HG03196 (cell line): ENCODE results near the gene SEPTIN10.
"Not testable (repeated sequence)": the region's sequence is repeated elsewhere in the genome, so short reads cannot be mapped to it uniquely, and the experiment has no call there.

Experiments used
- ATAC-seq: cut with Tn5 transposase; IDR thresholded peaks from one replicate; pipeline ENCODE4 v1.9.1; 2021; ENCODE audit not compliant: unreplicated experiment

SEPTIN10 gene

DNA sequence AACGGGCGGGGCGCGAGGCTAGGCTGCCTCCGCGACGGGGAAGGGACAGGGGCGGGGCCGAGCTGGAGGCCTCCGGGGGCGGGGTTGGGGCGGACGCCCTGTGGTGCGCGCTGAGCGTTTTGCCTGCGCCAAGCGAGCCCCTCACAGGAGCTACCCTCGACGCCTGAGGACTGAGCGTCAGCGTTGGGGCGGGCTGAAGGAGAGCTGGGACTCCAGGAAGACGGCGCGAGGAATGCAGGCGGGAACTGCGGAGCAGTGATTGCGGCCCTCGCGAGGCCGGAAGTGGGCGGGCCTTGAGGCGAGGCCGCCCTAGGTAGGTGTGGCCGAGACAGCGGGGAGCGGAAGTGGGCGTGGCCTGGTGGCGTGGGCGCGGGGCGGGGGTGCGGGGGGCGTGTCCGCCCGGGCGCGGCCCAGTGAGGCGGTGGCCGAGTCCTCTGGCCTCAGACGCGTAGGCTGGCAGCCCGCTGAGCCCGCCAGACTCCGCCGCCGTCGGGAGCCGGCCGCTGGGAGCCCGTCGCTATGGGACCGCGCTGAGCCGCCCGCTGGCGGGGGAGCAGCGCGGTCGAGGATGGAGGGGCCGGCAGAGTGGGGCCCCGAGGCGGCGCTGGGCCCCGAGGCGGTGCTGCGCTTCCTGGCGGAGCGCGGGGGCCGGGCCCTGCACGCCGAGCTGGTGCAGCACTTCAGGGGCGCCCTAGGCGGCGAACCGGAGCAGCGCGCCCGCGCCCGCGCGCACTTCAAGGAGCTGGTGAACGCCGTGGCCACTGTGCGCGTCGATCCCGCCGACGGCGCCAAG, at the start of gene SEPTIN10, which contains the start of gene SOWAHC:
Gene SEPTIN10 (minus strand): TSS at position 45 of the 793 bp plus-strand sequence. CDS start 139 bp downstream, outside the sequence.
Gene SOWAHC (plus strand): TSS at position 443 of the 793 bp plus-strand sequence. CDS start 126 bp downstream, at position 569.
- ATAC-seq = peak; percentile 74

DNA sequence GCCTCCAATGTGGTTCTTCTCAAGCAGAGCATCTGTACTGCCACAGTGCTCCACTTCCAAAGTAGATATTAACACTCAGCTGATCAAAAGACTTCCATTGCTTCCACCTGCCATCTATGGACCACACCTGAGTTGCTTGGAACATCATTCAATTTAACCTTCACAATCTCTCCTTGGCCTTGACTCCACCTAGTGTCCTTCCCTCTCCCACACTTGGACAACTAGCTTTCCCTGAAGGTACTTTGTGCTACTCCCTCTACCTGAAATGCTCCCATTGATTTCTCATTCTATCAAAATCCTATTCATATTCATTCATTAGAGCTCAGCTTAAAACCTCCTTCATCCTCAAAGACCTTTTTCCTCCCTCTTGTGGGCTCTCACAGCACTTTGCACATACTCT, 49.1 kb upstream of the SEPTIN10 start:
- no peak for ATAC-seq

DNA sequence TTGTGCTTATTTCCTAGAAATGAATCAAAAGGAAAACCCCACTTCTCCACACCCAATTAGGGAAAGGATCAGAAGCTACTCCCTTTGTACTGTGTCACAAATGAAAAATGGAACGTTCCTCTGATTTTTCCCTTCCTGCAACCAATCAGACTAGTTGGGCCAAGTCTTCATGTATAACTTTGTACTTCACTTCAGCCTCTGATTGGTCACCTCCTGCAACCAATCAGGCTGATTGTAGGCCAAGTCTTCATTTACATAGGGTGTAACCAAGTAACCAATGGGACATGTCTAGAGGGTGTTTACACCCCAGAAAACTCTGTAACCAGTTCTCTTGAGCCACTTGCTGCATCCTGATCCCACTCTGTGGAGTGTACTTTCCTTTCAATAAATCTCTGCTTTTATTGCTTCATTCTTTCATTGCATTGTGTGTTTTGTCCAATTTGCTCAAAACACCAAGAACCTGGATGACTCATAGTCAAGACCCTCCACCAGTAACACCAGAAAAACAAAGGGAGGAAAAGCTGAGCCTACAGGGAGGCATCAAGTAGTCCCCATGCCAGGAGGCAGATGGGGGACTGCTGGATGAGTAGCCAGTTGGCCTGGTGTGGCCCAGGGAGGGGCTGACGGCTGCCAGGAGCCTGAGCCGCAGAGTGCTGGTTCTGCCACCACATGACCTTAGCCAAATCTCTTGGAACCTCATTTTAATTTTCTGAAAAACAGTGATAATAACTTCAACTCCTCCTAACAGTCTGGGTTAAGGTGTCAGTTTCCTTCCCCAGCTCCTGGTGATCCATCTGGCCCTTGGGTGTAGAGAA, 46.5 kb upstream of the SEPTIN10 start:
- ATAC-seq = no peak

DNA sequence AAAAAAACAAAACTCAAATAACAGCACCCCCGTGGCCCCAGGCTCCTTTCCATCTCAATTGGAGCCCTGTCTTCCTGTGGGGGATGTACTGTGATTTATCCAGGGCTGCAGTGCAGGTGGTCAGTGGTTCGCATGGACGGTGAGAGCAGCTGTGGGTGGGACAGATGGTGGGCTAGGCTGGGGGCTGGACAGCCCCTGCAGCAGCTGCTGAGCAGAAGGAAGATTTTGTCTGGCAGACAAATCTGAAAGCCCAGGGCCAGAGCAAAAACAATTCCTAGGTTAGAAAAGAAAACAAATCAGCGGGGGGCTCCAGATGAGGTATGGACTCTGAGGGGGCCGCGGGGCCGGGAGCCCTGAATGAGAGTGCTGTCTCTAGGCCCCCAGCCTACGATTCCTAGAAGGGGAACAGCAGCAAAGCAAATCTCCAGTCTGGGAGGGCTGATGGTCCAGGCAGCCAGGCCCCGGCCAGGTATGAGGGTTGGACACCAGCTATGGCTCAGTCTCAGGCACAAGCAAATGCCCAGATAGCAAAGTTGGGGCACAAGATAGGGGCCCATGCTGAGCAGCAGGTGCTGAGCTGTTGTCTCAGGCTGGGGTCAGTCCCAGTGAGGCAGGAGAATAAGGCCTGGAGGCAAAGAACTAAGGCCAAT, 45.8 kb upstream of the SEPTIN10 start:
- no peak for ATAC-seq

DNA sequence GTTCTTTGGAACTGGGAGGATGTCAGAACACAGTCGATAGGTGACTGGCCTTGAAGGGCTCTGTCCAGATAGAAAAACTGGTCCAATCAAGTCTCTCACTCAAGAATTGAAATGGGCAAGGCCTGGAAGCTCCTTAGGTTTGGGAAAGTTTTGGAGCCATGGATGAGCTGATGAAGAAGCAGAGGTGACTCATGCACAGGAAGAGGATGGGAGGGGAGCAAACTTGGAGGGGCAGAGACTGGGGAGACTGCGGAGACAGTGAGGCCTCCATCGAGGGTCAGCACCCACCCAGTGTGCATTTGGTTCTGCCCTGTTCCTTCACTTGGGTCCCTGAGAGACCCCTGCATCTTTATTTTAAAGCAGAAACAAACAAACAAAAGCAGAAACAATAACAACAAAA, 41.5 kb upstream of the SEPTIN10 start:
- ATAC-seq = no peak

DNA sequence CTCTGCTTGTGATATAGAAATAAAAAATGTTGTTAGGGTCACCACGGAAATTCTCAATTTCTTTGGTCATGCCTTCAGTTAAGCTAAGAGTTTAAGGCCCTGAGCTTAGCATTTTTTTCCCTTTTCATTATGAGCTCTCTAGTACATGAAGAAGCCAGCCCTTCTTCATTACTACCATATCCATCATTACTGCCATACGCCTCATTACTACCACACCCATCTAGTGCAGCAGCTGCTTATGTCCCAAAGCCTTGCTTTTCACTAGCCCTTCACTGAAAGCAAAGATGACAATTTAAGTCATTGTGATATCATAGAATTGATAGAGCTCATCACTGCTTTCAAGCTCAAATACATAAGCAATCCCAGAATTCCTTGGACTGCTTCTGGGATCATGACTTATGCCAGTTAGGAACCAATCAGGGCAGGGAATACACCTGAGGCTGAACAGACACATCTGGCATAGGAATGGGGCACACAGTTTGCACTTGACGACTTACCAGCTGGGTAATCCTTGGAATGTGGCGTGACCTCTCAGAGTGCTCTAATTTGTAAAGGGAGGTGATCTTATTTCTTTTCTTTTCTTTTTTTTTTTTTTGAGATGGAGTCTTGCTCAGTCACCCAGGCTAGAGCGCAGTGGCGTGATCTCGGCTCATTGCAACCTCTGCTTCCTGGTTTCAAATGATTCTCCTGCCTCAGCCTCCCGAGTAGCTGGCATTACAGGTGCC, 40.7 kb upstream of the SEPTIN10 start:
- ATAC-seq = no peak

DNA sequence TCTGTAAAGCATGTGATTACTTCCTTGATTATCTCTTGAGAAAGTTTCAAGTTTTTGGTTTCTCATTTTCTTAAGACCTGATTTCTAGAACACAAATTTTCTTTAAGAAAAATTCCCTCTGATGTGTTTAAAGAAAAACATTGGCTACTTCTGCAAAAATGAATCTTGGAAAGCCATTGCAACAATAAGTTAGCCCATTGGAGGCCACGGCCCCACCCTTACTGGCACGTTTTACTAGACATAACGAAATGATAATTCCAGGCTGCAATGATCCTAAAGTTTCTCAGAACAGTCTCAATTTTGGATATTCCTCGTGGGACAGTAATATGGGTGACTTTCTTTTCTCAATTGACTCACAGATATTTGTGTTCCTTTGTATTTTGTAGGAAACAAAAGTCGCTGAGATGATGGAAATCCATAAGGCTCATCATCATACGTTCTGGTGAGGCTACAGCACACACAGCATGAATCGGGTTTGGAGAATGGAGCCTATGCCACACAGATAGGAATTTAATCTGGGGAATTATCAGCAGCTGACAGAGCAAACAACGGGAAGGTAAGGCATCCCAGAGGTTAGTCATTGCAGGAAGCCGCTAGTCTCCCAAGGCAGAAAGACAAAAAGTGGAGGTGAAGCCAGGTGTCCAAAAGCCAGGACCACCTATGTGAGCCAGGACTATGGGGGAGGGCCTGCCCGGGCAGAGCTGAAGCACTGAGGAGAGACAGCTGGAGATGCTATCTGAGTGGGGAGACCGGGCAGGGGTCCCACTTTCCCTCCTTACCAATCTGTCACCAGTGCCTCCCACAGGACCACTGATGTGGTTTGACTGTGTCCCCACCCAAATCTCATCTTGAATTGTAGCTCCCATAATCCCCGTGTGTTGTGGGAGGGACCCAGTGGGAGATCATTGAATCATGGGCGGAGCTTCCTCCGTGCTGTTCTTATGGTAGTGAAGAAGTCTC, 36.2 kb upstream of the SEPTIN10 start:
- no peak for ATAC-seq

DNA sequence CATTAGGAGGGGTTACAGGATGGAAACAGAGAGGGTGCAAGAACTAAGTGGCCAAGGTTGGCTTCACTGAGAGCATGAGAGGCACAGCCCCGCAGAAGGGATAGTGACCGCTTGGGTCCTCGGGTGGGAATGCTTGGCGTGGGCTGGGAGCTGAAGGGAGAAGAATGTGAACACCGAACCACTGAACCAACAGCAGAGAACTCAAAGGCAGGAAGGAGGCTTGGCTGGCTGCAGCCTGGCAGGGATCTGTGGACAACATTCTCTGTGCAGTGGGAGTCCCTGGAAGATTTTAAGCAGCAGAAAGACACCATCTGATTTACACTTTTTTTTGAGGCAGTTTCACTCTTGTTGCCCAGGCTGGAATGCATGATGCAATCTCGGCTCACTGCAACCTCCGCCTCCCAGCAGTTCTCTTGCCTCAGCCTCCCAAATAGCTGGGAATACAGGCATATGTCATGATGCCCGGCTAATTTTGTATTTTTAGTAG, 34.3 kb upstream of the SEPTIN10 start:
- no peak for ATAC-seq

DNA sequence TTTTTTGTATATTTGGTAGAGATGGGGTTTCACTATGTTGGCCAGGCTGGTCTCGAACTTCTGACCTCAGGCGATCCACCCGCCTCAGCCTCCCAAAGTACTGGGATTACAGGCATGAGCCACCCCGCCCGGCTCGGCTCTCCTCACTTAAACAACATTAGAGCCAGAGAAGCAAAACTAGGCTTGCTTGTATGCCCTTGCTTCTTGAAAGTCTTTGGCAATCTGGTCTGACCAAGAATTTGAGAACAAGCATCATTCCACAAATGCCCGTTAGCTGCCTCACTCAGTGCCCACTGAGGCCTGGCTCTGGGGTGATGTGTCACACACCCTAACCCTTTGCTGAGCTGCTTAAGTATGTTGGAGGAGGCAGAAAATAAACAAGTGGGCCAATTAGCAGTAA, 33.9 kb upstream of the SEPTIN10 start:
- no peak for ATAC-seq

DNA sequence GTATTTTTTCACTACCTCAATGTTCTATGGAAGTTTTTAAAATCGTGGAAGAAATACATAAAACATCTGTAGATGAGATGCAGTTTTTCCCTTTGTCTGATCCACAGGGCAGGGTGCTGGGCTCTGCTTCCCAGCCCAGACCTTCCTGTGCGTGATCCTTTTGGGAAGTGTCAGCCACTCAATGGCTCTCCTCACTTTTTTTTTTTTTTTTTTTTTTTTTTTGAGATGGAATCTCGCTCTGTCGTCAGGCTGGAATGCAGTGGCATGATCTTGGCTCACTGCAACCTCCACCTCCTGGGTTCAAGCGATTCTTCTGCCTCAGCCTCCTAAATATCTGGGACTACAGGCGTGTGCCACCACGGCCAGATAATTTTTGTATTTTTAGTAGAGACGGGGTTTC, 33.2 kb upstream of the SEPTIN10 start:
- ATAC-seq = no peak

DNA sequence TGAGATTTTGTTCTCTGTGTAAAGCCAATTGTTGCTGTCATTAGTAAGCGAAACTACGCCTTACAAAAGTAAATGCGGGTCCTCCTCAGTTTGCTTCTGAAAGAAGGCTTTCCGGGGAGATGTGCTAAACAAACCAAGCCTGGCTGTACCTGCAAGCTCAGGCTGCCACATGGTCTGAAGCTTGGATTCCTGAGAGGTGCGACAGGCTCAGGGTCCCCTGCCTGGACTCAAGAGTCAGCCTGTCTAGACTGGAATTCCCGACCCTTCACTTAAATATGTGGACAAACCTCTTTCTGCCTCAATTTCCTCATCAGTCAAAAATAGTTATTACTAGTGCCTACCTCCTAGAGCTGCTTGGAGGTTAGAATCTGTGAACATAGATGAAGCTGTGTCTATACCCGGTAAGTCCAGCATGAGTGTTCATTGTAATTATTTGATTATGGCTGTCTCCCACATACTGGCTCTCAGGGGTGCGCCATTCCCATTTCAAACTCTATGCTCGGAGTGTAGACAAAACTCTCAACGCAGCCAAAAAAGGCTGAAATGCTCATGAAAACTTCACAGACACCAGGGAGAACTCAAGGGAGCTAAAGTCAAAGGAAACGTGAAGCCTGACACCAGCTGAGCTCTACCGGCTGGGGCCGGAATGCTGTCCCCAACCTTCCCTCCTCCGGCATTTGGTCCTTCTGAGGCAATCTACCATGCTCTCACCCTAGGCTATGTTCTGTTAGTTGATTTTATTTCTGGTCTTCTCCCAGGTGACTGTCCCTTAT, 31.8 kb upstream of the SEPTIN10 start:
- ATAC-seq = no peak

DNA sequence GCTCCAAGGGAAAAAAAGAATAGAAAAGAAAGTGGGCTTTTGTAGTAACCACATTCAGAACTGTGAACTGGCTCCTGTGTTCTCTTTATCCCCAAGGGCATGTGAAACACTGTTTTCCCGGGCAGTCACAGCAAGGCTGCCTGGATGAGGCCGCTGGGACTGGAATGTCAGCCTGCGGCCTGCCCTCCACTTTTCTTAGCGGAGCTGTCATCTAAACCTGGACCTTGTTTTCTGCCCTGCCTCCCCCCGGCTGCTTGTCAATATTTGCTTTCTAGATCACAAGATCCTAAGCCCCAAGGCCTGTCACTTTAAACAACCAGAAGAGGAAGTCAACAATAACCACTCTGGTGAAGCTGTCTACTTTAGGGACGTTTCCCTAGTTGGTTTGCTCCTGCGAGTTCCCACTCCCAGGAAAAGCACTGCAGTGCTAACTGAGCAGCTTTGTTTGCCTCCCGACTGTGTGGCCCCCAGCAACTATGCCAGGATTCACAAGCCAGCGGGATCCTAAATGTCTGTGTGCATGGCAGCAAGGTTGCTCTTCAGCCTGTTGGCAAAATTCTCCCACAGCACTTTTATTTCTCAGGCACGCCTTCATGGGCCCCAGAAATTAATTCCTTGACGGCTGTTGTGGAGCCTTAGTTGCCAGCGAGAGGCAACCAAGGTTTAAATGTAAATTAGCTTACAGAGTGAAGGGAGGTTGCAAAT, 31.0 kb upstream of the SEPTIN10 start:
- no peak for ATAC-seq

DNA sequence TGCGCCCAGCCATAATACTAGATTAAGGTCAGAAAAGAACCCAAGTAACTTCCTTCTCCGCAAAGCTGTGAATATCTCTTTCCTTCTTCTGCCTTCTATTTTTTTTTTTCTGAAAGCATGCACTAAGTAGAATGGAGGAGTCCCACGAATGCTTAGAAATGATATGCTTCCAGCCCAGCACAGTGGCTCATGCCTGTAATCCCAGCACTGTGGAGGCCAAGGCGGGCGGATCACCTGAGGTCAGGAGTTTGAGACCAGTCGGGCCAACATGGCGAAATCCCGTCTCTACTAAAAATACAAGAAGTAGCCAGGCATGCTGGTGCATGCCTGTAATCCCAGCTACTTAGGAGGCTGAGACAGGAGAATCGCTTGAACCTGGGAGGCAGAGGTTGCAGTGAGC, 26.2 kb upstream of the SEPTIN10 start:
- not testable (repeated sequence) for ATAC-seq

DNA sequence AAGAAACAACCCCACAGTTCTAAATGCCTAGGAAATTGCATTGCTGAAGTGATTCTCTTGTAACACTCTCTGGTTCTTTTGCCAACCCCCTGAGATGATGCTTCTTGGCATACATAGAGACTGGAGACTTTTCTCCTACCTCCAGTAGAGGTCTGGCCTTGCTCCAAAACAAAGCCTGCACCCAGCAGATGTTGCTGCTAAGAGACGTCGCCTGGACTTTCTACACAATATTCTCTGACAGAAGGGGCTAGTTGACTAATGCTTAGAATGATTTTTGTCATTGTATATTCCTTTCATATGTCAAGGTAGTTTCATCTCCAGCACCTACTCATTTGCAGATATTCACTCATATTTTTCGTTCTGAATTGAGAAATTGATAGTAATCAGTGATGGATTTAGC, 25.0 kb upstream of the SEPTIN10 start:
- no peak for ATAC-seq

DNA sequence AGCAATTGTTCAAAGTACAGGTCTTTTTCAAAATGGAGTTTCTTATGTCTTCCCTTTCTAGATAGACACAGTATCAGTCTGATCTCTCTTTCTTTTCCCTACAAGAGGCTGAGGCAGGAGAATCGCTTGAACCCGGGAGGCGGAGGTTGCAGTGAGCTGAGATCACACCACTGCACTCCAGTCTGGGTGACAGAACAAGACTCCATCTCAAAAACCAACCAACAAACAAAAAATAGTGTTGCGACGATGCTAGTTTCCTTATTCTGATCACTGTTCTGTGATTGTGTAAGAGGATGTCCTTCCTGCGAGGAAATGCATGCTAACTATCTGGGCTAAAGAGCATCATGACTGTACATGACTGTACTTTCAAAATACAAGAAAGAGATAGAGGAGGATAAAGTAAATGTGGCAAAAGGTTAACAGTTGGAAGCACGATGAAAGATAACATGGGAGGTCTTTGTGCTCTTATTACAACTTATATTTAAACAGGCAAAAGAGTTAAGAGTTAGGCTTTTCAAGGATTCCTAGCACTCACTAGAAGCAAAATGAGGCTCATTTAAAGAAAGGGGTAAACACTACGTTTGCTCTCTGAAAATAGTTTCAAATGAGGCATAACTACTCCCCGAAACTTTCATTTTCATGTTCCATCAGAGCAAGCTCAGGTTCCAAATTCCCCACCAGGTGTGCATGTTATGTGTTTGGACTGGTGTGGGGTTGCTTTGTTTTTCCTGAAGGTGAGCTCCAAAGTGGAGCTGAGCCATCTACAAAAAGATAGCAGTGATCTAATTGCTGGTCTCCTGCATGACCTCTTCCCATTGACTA, 24.2 kb upstream of the SEPTIN10 start:
- peak; percentile 61 for ATAC-seq

DNA sequence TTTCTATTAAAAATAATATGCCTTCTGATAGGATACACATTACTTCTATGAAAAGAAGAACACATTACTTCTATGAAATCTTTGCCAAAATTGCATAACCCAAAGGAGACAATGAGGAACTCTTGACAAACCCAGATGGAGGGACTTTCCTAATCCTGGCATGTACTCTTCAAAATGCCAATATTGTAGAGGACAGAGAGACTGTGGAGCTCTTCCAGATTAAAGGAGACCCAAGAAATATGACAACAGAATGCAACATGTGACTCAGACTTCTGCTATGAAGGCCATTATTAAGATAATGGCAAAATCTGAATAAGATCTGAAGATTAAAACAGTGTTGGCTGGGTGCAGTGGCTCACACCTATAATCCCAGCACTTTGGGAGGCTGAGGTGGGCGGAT, 22.6 kb upstream of the SEPTIN10 start:
- ATAC-seq = no peak
